C4-2B (cell line): ENCODE measurements around the gene ABCG5.

ENCODE experiments used
- H3K27ac ChIP-seq: fragments of 450-650 bp; 2 replicates; pipeline ENCODE4 v1.5.1; 2017
- ZFX ChIP-seq: fragments of 450-650 bp; IDR thresholded peaks from 2 replicates; pipeline ENCODE4 v1.6.1; 2017
- TF ChIP-seq, protein P1 (sequence below): fragments of 450-650 bp; conservative IDR thresholded peaks from 2 replicates; pipeline ENCODE4 v1.5.1; 2017; ENCODE audit warnings: mild to moderate bottlenecking

The ABCG5 gene

GRCh38 chr2:43831543-43832294 lies 6.9 kb downstream of the ABCG5 start:
- no peak overlapping the region for H3K27ac ChIP-seq
- TF ChIP-seq, protein P1, sequence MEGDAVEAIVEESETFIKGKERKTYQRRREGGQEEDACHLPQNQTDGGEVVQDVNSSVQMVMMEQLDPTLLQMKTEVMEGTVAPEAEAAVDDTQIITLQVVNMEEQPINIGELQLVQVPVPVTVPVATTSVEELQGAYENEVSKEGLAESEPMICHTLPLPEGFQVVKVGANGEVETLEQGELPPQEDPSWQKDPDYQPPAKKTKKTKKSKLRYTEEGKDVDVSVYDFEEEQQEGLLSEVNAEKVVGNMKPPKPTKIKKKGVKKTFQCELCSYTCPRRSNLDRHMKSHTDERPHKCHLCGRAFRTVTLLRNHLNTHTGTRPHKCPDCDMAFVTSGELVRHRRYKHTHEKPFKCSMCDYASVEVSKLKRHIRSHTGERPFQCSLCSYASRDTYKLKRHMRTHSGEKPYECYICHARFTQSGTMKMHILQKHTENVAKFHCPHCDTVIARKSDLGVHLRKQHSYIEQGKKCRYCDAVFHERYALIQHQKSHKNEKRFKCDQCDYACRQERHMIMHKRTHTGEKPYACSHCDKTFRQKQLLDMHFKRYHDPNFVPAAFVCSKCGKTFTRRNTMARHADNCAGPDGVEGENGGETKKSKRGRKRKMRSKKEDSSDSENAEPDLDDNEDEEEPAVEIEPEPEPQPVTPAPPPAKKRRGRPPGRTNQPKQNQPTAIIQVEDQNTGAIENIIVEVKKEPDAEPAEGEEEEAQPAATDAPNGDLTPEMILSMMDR, result no peak
- no peak for TF ChIP-seq ZFX

- TF ChIP-seq, protein P1, result no peak
- TF ChIP-seq ZFX, result no peak
- H3K27ac ChIP-seq, result no peak overlapping the region
These were observed 12.1 kb downstream of the ABCG5 start for GRCh38 chr2:43826305-43827250.

DNA sequence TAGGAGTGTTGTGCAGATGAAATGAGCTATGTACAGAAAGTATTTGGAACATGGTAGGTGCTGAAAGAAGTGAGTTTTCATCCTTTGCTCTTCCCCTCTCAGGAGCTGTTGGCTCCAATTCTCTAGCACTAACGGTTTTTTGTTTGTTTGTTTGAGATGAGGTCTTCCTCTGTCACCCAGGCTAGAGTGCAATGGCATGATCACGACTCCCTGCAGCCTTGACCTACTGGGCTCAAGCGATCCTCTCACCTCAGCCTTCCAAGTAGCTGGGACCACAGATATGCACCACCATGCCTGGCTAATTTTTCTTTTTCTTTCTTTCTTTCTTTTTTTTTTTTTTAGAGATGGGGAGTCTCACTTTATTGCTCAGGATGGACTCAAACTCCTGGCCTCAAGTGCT lies 12.8 kb downstream of the ABCG5 start:
- TF ChIP-seq ZFX, result no peak
- TF ChIP-seq, protein P1, result no peak
- H3K27ac ChIP-seq, result no peak overlapping the region

DNA sequence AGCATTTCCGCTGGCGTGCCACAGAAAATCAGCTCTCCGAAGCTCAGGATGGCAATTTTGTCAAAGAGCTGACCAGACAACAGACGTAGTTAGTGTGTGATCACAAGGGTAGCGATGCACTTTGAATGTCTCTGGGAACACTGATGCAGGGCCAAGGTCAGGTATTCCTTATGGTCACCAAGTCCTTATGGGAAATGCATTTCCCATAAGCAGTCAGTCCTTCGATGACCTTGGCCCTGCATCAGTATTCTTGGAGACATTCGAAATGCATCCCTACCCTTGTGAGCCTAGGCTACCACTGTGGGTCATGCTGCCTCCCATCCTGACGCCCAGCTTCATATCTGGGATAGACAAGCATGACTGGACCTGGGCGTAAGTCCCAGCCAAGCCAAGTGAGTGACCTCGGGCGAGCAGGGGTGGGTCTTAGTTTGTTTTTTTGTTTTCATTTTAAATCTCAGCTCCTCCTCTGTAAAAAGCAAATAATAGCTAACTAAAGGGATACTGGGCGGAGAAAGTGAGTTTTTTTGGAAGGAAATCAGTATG lies 13.6 kb downstream of the ABCG5 start:
- TF ChIP-seq ZFX, result no peak
- TF ChIP-seq, protein P1, result no peak
- no peak overlapping the region for H3K27ac ChIP-seq

DNA sequence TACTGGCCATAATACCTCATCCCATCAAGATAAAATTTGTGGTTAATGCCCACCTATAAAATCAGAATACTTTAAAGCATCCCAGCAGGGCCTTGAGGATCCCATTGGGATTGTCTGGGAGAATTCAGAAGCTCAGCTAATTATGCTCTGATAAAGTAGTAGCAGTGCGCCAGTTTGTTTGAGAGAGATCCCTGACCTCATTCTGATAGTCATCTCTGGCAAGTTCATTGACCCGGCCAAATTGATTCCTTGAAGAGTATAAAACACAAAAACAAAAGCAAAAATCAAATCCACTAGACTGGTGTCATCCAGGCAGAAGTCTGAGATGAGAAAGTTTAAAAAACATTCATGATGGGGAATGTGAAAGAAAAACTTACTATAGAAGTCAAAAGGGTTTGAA lies 14.1 kb downstream of the ABCG5 start:
- TF ChIP-seq, protein P1, result no peak
- no peak for TF ChIP-seq ZFX
- H3K27ac ChIP-seq, result no peak overlapping the region

DNA sequence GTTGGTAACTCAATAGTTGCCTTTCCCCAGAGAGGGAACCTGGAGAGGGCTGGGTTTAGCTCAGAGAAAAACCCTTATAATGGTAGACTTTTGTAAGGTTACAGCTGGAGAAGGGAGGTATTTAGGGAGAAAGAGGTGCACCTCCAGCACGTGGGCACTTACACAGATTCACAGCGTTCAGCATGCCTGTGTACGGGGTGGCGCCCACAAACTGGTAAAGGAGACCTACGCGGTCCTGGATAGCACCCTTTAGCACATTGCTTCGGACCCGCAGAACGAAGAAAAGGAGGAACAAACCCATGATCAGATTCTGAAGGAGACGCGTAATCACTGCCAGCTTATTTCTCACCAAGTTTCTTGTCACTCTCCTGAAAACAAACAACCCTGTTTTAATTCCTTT lies 14.9 kb downstream of the ABCG5 start:
- no peak overlapping the region for H3K27ac ChIP-seq
- TF ChIP-seq, protein P1, result no peak
- TF ChIP-seq ZFX, result no peak

- H3K27ac ChIP-seq, result no peak overlapping the region
- no peak for TF ChIP-seq ZFX
- TF ChIP-seq, protein P1, result no peak
These were observed 15.8 kb downstream of the ABCG5 start for GRCh38 chr2:43822839-43823238.
